HCT116 (cell line): Measurements from ENCODE around the gene DNMT3B. TPM values are rescaled to one million over a fixed set of nuclear protein-coding genes. Genes with fewer than 3 reads are reported as not detected.

Experiments used
- ATAC-seq: fragments of 200-7000 bp; cut with Tn5 transposase; 2 replicates; pipeline ENCODE4 v1.9.1; 2020; ENCODE audit warnings: mild to moderate bottlenecking, moderate library complexity
- BruUV-seq: library from RNA; stranded (reverse); fragments of 400-500 nt; replicated peaks from 2 replicates; lab custom pipeline; 2021; lab: Mats Ljungman, UMichigan
- CTCF ChIA-PET: fragments of 300-600 bp; sonication (Branson Sonifier 250); formaldehyde crosslinking; loops from one replicate; lab custom pipeline; 2021; ENCODE audit warnings: antibody characterized with exemption; lab: Charles Lee
- POLR2A ChIA-PET: fragments of 300-600, 350-600 bp; sonication (Branson Sonifier 250); formaldehyde crosslinking; loops from one replicate; lab custom pipeline; 2021; ENCODE audit warnings: antibody characterized with exemption; lab: Charles Lee
- RAD21 ChIA-PET, 2 experiments: fragments of 300-600 bp; sonication (Branson Sonifier 250); formaldehyde crosslinking; loops; one replicate each; lab custom pipeline; 2023; ENCODE audit warnings: low total read pairs in 2 of 2; ENCODE audit not compliant: uncharacterized antibody in 2 of 2, unreplicated experiment in 2 of 2, low non-redundant PET in 1 of 2; lab: Charles Lee
- DNase-seq: peaks from one replicate; pipeline ENCODE4 v3.0.0-alpha.2; 2010; ENCODE audit warnings: low read depth, low spot score
- H2AFZ ChIP-seq: fragments of 200-600 bp; shearing (Covaris generic), sonication (generic); 2 replicates; pipeline ENCODE4 v1.6.1; 2017; ENCODE audit warnings: low read depth, mixed run types, mixed read lengths, antibody characterized with exemption, low read length; ENCODE audit not compliant: poor library complexity, severe bottlenecking
- H3K27ac ChIP-seq: 2 replicates; pipeline ENCODE4 v1.5.1; 2012; ENCODE audit warnings: low read depth, low read length
- H3K27me3 ChIP-seq: fragments of 200-600 bp; sonication (generic); 2 replicates; pipeline ENCODE4 v1.6.1; 2016; ENCODE audit warnings: mixed run types, low read length, mixed read lengths; ENCODE audit not compliant: insufficient read depth
- H3K36me3 ChIP-seq, 2 experiments: fragments of 200-500 bp in 1 of 2; fragments of 200-600 bp in 1 of 2; sonication (Bioruptor generic) in 1 of 2; sonication (generic) in 1 of 2; 2 replicates each; pipeline versions ENCODE4 v1.5.1 to v1.6.1; 2014 to 2016; ENCODE audit warnings: low read length in 2 of 2, inconsistent platforms in 1 of 2, mixed read lengths in 1 of 2, mixed run types in 1 of 2; ENCODE audit not compliant: insufficient read depth in 2 of 2, control insufficient read depth in 1 of 2
- H3K4me1 ChIP-seq, 2 experiments: fragments of 200-600 bp in 1 of 2; sonication (generic) in 1 of 2; 2 replicates each; pipeline versions ENCODE4 v1.5.1 to v1.6.1; 2012 to 2017; ENCODE audit warnings: low read length in 2 of 2, inconsistent platforms in 1 of 2, mild to moderate bottlenecking in 1 of 2, mixed read lengths in 1 of 2, mixed run types in 1 of 2, moderate library complexity in 1 of 2; ENCODE audit not compliant: insufficient read depth in 2 of 2, control insufficient read depth in 1 of 2
- H3K4me2 ChIP-seq: fragments of 200-600 bp; sonication (generic); 2 replicates; pipeline ENCODE4 v1.6.1; 2017; ENCODE audit warnings: mixed run types, low read length, mixed read lengths
- H3K4me3 ChIP-seq, 2 experiments: fragments of 200-600 bp in 1 of 2; sonication (generic) in 1 of 2; replicated peaks in 1 of 2; 2 replicates each; pipeline ENCODE4 v1.5.1; 2011 to 2016; ENCODE audit warnings: low read length in 2 of 2, control low read depth in 1 of 2, low read depth in 1 of 2, mild to moderate bottlenecking in 1 of 2, mixed read lengths in 1 of 2, mixed run types in 1 of 2
- H3K79me2 ChIP-seq: fragments of 200-600 bp; sonication (generic); 2 replicates; pipeline ENCODE4 v1.6.1; 2017; ENCODE audit warnings: mild to moderate bottlenecking, mixed run types, low read length, moderate library complexity, mixed read lengths; ENCODE audit not compliant: insufficient read depth
- H3K9ac ChIP-seq: fragments of 200-600 bp; sonication (generic); 2 replicates; pipeline ENCODE4 v1.6.1; 2016; ENCODE audit warnings: low read length, mixed read lengths
- H3K9me2 ChIP-seq: fragments of 200-600 bp; sonication (generic), shearing (Covaris generic); 2 replicates; pipeline ENCODE4 v1.6.1; 2017; ENCODE audit warnings: mixed run types, mild to moderate bottlenecking, moderate library complexity; ENCODE audit not compliant: insufficient read depth
- H3K9me3 ChIP-seq, 2 experiments: fragments of 200-500 bp in 1 of 2; fragments of 200-600 bp in 1 of 2; sonication (Bioruptor generic) in 1 of 2; sonication (generic) in 1 of 2; 2 replicates each; pipeline ENCODE4 v1.6.1; 2014 to 2017; ENCODE audit warnings: low read length in 2 of 2, mixed read lengths in 2 of 2, inconsistent platforms in 1 of 2, low read depth in 1 of 2, mild to moderate bottlenecking in 1 of 2, mixed run types in 1 of 2, moderate library complexity in 1 of 2; ENCODE audit not compliant: control insufficient read depth in 1 of 2, insufficient read depth in 1 of 2
- H4K20me1 ChIP-seq: fragments of 200-600 bp; sonication (generic), shearing (Covaris generic); 2 replicates; pipeline ENCODE4 v1.6.1; 2017; ENCODE audit warnings: mixed run types, mild to moderate bottlenecking, moderate library complexity; ENCODE audit not compliant: insufficient read depth
- ATF3 ChIP-seq: IDR thresholded peaks from 2 replicates; pipeline ENCODE4 v1.6.1; 2012
- CBX3 ChIP-seq: IDR thresholded peaks from 2 replicates; pipeline ENCODE4 v1.6.1; 2012; ENCODE audit warnings: low read depth
- CEBPB ChIP-seq: IDR thresholded peaks from 2 replicates; pipeline ENCODE4 v1.6.1; 2012; ENCODE audit warnings: low read depth
- EGR1 ChIP-seq: IDR thresholded peaks from 2 replicates; pipeline ENCODE4 v1.6.1; 2012; ENCODE audit warnings: low read depth
- EZH2phosphoT487 ChIP-seq: fragments of 200-600 bp; IDR thresholded peaks from 2 replicates; pipeline ENCODE4 v1.6.1; 2018; ENCODE audit warnings: antibody characterized with exemption, borderline replicate concordance
- POLR2A ChIP-seq: IDR thresholded peaks from 2 replicates; pipeline ENCODE4 v1.7.0; 2011; ENCODE audit warnings: borderline replicate concordance; ENCODE audit not compliant: insufficient read depth, insufficient read length; ENCODE audit errors: extremely low read depth
- POLR2AphosphoS5 ChIP-seq: IDR thresholded peaks from 2 replicates; pipeline ENCODE4 v1.6.1; 2011; ENCODE audit warnings: mild to moderate bottlenecking, low read depth, low read length, moderate library complexity
- RAD21 ChIP-seq: IDR thresholded peaks from 2 replicates; pipeline ENCODE4 v1.6.1; 2012; ENCODE audit warnings: low read depth, mild to moderate bottlenecking
- REST ChIP-seq: IDR thresholded peaks from 2 replicates; pipeline ENCODE4 v1.6.1; 2012; ENCODE audit warnings: low read depth
- SIN3A ChIP-seq: IDR thresholded peaks from 2 replicates; pipeline ENCODE4 v1.6.1; 2012; ENCODE audit warnings: low read depth
- SP1 ChIP-seq: IDR thresholded peaks from 2 replicates; pipeline ENCODE4 v1.6.1; 2012; ENCODE audit warnings: low read depth
- YY1 ChIP-seq: IDR thresholded peaks from 2 replicates; pipeline ENCODE4 v1.6.1; 2011; ENCODE audit warnings: low read length, low read depth, moderate library complexity, mild to moderate bottlenecking; ENCODE audit not compliant: insufficient replicate concordance; ENCODE audit errors: extremely low read depth
- ZBTB33 ChIP-seq: IDR thresholded peaks from 2 replicates; pipeline ENCODE4 v1.6.1; 2011; ENCODE audit warnings: mild to moderate bottlenecking, low read length, moderate library complexity; ENCODE audit not compliant: insufficient replicate concordance; ENCODE audit errors: extremely low read depth
- ZFX ChIP-seq: fragments of 450-650 bp; IDR thresholded peaks from 2 replicates; pipeline ENCODE4 v1.6.1; 2017
- ZNF274 ChIP-seq: fragments of 200-500 bp; sonication (Bioruptor generic); IDR thresholded peaks from 2 replicates; pipeline ENCODE4 v1.6.1; 2014; ENCODE audit warnings: mild to moderate bottlenecking, low read depth, low read length, inconsistent platforms
- intact Hi-C: fragments of 100-400 bp; cut with micrococcal nuclease; formaldehyde crosslinking; loops from 2 replicates; pipeline ENCODE4 v1.10.0; 2022
- total RNA-seq: library from RNA; stranded (reverse); gene quantifications from one replicate; pipeline ENCODE4 v1.2.1, GENCODE V29; 2021; ENCODE audit not compliant: unreplicated experiment

Gene DNMT3B
- total RNA-seq, 1 experiment from 2014 or later: 22.2 TPM

- no peak for TF ChIP-seq CEBPB
- TF ChIP-seq CBX3: no peak
- TF ChIP-seq YY1: no peak
- no peak for TF ChIP-seq ZNF274
- no peak for TF ChIP-seq POLR2AphosphoS5
- no peak for TF ChIP-seq POLR2A
- no peak for TF ChIP-seq SIN3A
- no peak for TF ChIP-seq ZBTB33
- no peak for TF ChIP-seq ATF3
- no peak for TF ChIP-seq RAD21
- TF ChIP-seq ZFX: no peak
- TF ChIP-seq REST: no peak
- no peak for TF ChIP-seq EGR1
- no peak for TF ChIP-seq EZH2phosphoT487
- no peak for TF ChIP-seq SP1
- CTCF ChIA-PET: no interaction called here
Measured at GRCh38 chr20:32839227-32839981, 77.2 kb downstream of the DNMT3B start.

More at GRCh38 chr20:32839227-32839981, 77.2 kb downstream of the DNMT3B start:
- Histone ChIP-seq H3K27ac (no peak overlapping the region), H3K9me3 (no peaks in the 10 kb centered on the region), H3K36me3 (peaks cover 46 to 58% of the 10 kb centered on the region in 2 experiments), H3K9me2 (no peaks in the 10 kb centered on the region), H3K9ac (no peak overlapping the region), H3K4me2 (no peak overlapping the region), H4K20me1 (no peaks in the 10 kb centered on the region), H3K4me3 (no peak overlapping the region), H3K4me1 (no peaks in the 10 kb centered on the region), H2AFZ (no peak overlapping the region), H3K27me3 (no peaks in the 10 kb centered on the region), H3K79me2 (peaks cover 81% of the 10 kb centered on the region)
- ChIA-PET RAD21 (no interaction called here), POLR2A (no interaction called here)
- intact Hi-C loops: no loop called here
- DNase-seq: no peak
- ATAC-seq: no peak
- BruUV-seq: no TSS peak
